Measurements from ENCODE around the gene SFXN1. TPM values are rescaled to one million over a fixed set of nuclear protein-coding genes. Genes with fewer than 3 reads are reported as not detected.

SFXN1 gene
- total RNA-seq, 1 experiment from 2014 or later = 88.3 TPM

GRCh38 chr5:175567954-175568353, 89.6 kb downstream of the SFXN1 start:
- no peak for TF ChIP-seq CTCF (IDR thresholded peaks at IDR 0.05)
- no peak for TF ChIP-seq POLR2AphosphoS5 (IDR thresholded peaks at IDR 0.05; ENCODE audit: low read depth, low read length)
- TF ChIP-seq REST (IDR thresholded peaks at IDR 0.05; ENCODE audit: insufficient read depth in 1 of 2, low read depth in 2 of 2, low read length in 1 of 2) = no peak
- TF ChIP-seq TCF7L2 (IDR thresholded peaks at IDR 0.05; ENCODE audit: low read depth, low read length) = no peak
- TF ChIP-seq SIN3A (IDR thresholded peaks at IDR 0.05; ENCODE audit: borderline replicate concordance, insufficient read depth, low read depth, low read length) = no peak
- POLR2A ChIA-PET = interaction anchor here (0.7 kb wide), 1 partner anchor 12 kb away, joined by 7 read pairs; no protein-coding TSS in a partner anchor
- no peak overlapping the region for H3K4me3 ChIP-seq (ENCODE audit: low read depth in 2 of 2, low read length in 2 of 2)
- no peaks in the 10 kb centered on the region for H3K36me3 ChIP-seq (ENCODE audit: control insufficient read depth, insufficient read depth, low read length)
- ATAC-seq (no peak), DNase-seq (ENCODE audit: low read depth, low spot score) (no peak)
- in situ Hi-C loops (cut with HindIII; ENCODE audit: low pct_unique_long_range_greater_than_20kb, low sequenced_read_pairs) (no loop called here), intact Hi-C loops (cut with micrococcal nuclease; ENCODE audit: unreplicated experiment) (loop anchor here (10.0 kb wide), 1 partner anchor 87 kb away; the partner anchor contains the start of gene HRH2)
- no TSS peak for BruUV-seq (replicated peaks)
- no peaks in the 10 kb centered on the region for H3K4me1 ChIP-seq (ENCODE audit: control insufficient read depth, insufficient read depth, low read length)
- peaks cover 26% of the 10 kb centered on the region for H3K27me3 ChIP-seq (ENCODE audit: control insufficient read depth, insufficient read depth, low read length)
- CTCF ChIA-PET = interaction anchor here (1.0 kb wide), 1 partner anchor 34 kb away, joined by 7 read pairs; no protein-coding TSS in a partner anchor
- H3K9me3 ChIP-seq (ENCODE audit: control insufficient read depth, insufficient read depth, low read depth, low read length) = no peaks in the 10 kb centered on the region
- no peak overlapping the region for H3K27ac ChIP-seq (ENCODE audit: low read length)

- H3K9me3 ChIP-seq (ENCODE audit: control insufficient read depth, insufficient read depth, low read depth, low read length) = no peaks in the 10 kb centered on the region
- ATAC-seq (no peak), DNase-seq (ENCODE audit: low read depth, low spot score) (no peak)
- no peaks in the 10 kb centered on the region for H3K4me1 ChIP-seq (ENCODE audit: control insufficient read depth, insufficient read depth, low read length)
- no TSS peak for BruUV-seq (replicated peaks)
- ChIA-PET POLR2A (no interaction called here), CTCF (no interaction called here)
- peaks cover 26% of the 10 kb centered on the region for H3K27me3 ChIP-seq (ENCODE audit: control insufficient read depth, insufficient read depth, low read length)
- intact Hi-C loops (cut with micrococcal nuclease; ENCODE audit: unreplicated experiment) (loop anchor here (10.0 kb wide), 1 partner anchor 85 kb away; the partner anchor contains the start of gene HRH2), in situ Hi-C loops (cut with HindIII; ENCODE audit: low pct_unique_long_range_greater_than_20kb, low sequenced_read_pairs) (no loop called here)
- no peaks in the 10 kb centered on the region for H3K36me3 ChIP-seq (ENCODE audit: control insufficient read depth, insufficient read depth, low read length)
- no peak overlapping the region for H3K4me3 ChIP-seq (ENCODE audit: low read depth in 2 of 2, low read length in 2 of 2)
- TF ChIP-seq POLR2AphosphoS5 (IDR thresholded peaks at IDR 0.05; ENCODE audit: low read depth, low read length) (no peak), SIN3A (IDR thresholded peaks at IDR 0.05; ENCODE audit: borderline replicate concordance, insufficient read depth, low read depth, low read length) (no peak), TCF7L2 (IDR thresholded peaks at IDR 0.05; ENCODE audit: low read depth, low read length) (no peak), CTCF (IDR thresholded peaks at IDR 0.05) (no peak), REST (IDR thresholded peaks at IDR 0.05; ENCODE audit: insufficient read depth in 1 of 2, low read depth in 2 of 2, low read length in 1 of 2) (no peak)
- no peak overlapping the region for H3K27ac ChIP-seq (ENCODE audit: low read length)
Measured at GRCh38 chr5:175569701-175570100, 91.3 kb downstream of the SFXN1 start.
